Glutamatergic neuron (in vitro differentiated cells): ENCODE data around the gene ZNF830. TPM values are rescaled to one million over a fixed set of nuclear protein-coding genes. Genes with fewer than 3 reads are reported as not detected.

Experiments used
- DNase-seq: peaks from one replicate; pipeline ENCODE4 v3.0.0; 2022
- H3K27ac Mint-ChIP-seq: one replicate; pipeline ENCODE4 v1.8.0; 2020; ENCODE audit warnings: mild to moderate bottlenecking, mixed read lengths, inconsistent platforms; ENCODE audit not compliant: unreplicated experiment
- H3K27me3 Mint-ChIP-seq: one replicate; pipeline ENCODE4 v1.8.0; 2020; ENCODE audit warnings: mild to moderate bottlenecking, moderate library complexity, mixed read lengths, inconsistent platforms; ENCODE audit not compliant: unreplicated experiment
- H3K36me3 Mint-ChIP-seq: one replicate; pipeline ENCODE4 v1.8.0; 2020; ENCODE audit warnings: mild to moderate bottlenecking, mixed read lengths, inconsistent platforms; ENCODE audit not compliant: unreplicated experiment
- H3K4me1 Mint-ChIP-seq: one replicate; pipeline ENCODE4 v1.8.0; 2020; ENCODE audit warnings: mild to moderate bottlenecking, low read depth, mixed read lengths, inconsistent platforms; ENCODE audit not compliant: unreplicated experiment
- H3K4me3 Mint-ChIP-seq: one replicate; pipeline ENCODE4 v1.8.0; 2020; ENCODE audit warnings: mild to moderate bottlenecking, mixed read lengths, inconsistent platforms; ENCODE audit not compliant: unreplicated experiment
- H3K9me3 Mint-ChIP-seq: one replicate; pipeline ENCODE4 v1.8.0; 2020; ENCODE audit warnings: mild to moderate bottlenecking, moderate library complexity, mixed read lengths, inconsistent platforms; ENCODE audit not compliant: unreplicated experiment
- CTCF ChIP-seq: fragments of 200-600 bp; sonication (generic); IDR thresholded peaks from one replicate; pipeline ENCODE4 v1.5.0; 2021; ENCODE audit not compliant: partially characterized antibody, unreplicated experiment
- long read RNA-seq: library from polyadenylated mRNA; unstranded; transcript quantifications from one replicate; pipeline ENCODE4 v2.0.0, GENCODE V29; 2020; ENCODE audit not compliant: unreplicated experiment
- total RNA-seq: library from RNA; stranded (reverse); fragmentation: NEBNext Ultra II Directional; extraction: Animal tissue kit (Norgen Biotek cat#: 25700); gene quantifications from one replicate; pipeline ENCODE4 v1.2.1, GENCODE V29; 2021; ENCODE audit not compliant: unreplicated experiment

Gene ZNF830
- total RNA-seq: 19.1 TPM
- long read RNA-seq, transcript ZNF830-201 (1 exons, 2,246 nt): major isoform, 12 of 12 reads
- long read RNA-seq, partial matches to known transcripts: 0 of 12 reads
- long read RNA-seq, other reads (novel, unspliced or antisense): 0 of 12 reads

- DNase-seq: peak; percentile 89
- Mint-ChIP-seq H3K4me1 (peaks cover 5% of the 10 kb centered on the region), H3K27me3 (peaks cover 7% of the 10 kb centered on the region), H3K36me3 (no peaks in the 10 kb centered on the region), H3K27ac (peak within 1 kb of the TSS; percentile 99), H3K9me3 (peaks cover 7% of the 10 kb centered on the region), H3K4me3 (peak within 1 kb of the TSS; percentile 100)
- no peak for TF ChIP-seq CTCF
These were observed at the start of gene ZNF830, which contains the start of gene CCT6B for GRCh38 chr17:34961093-34961911. TSS of gene ZNF830 (plus strand) at chr17:34961540. CDS start at chr17:34961567, 27 bp downstream. TSS of gene CCT6B (minus strand) at chr17:34961460. CDS start at chr17:34961393, 67 bp downstream.

- no peaks in the 10 kb centered on the region for H3K4me1 Mint-ChIP-seq
- H3K27me3 Mint-ChIP-seq: peaks cover 2% of the 10 kb centered on the region
- no peaks in the 10 kb centered on the region for H3K36me3 Mint-ChIP-seq
- no peak overlapping the region for H3K27ac Mint-ChIP-seq
- no peak for DNase-seq
- H3K9me3 Mint-ChIP-seq: no peaks in the 10 kb centered on the region
- no peak overlapping the region for H3K4me3 Mint-ChIP-seq
- TF ChIP-seq CTCF: no peak
These were observed 48.3 kb upstream of the ZNF830 start for GRCh38 chr17:34913001-34913400.

GRCh38 chr17:34916120-34916519 lies 45.2 kb upstream of the ZNF830 start:
- no peaks in the 10 kb centered on the region for H3K4me1 Mint-ChIP-seq
- no peak for TF ChIP-seq CTCF
- H3K4me3 Mint-ChIP-seq: no peak overlapping the region

GRCh38 chr17:34917381-34917780 lies 44.0 kb upstream of the ZNF830 start:
- TF ChIP-seq CTCF: no peak
- H3K4me1 Mint-ChIP-seq: no peaks in the 10 kb centered on the region
- no peaks in the 10 kb centered on the region for H3K27me3 Mint-ChIP-seq
- no peak for DNase-seq
- no peak overlapping the region for H3K27ac Mint-ChIP-seq
- no peak overlapping the region for H3K4me3 Mint-ChIP-seq
- H3K36me3 Mint-ChIP-seq: no peaks in the 10 kb centered on the region
- H3K9me3 Mint-ChIP-seq: no peaks in the 10 kb centered on the region

More at GRCh38 chr17:34916120-34916519, 45.2 kb upstream of the ZNF830 start:
- peaks cover 2% of the 10 kb centered on the region for H3K27me3 Mint-ChIP-seq
- H3K9me3 Mint-ChIP-seq: no peaks in the 10 kb centered on the region
- H3K36me3 Mint-ChIP-seq: no peaks in the 10 kb centered on the region
- no peak for DNase-seq
- no peak overlapping the region for H3K27ac Mint-ChIP-seq

GRCh38 chr17:34920676-34921075 lies 40.7 kb upstream of the ZNF830 start:
- H3K9me3 Mint-ChIP-seq: no peaks in the 10 kb centered on the region
- H3K27me3 Mint-ChIP-seq: no peaks in the 10 kb centered on the region
- H3K27ac Mint-ChIP-seq: no peak overlapping the region
- H3K4me1 Mint-ChIP-seq: no peaks in the 10 kb centered on the region
- no peak for TF ChIP-seq CTCF
- H3K36me3 Mint-ChIP-seq: no peaks in the 10 kb centered on the region
- H3K4me3 Mint-ChIP-seq: no peak overlapping the region
- DNase-seq: no peak
